Activated gamma-delta T cell treated with anti-CD3 and anti-CD28 coated beads, Interleukin-2, amount 50 U/mL, for 16 hours (primary cell): Measurements from ENCODE around the gene WDR20.
"Not testable (repeated sequence)": the region's sequence is repeated elsewhere in the genome, so short reads cannot be mapped to it uniquely, and the experiment has no call there.

Experiments used
- DNase-seq: peaks from one replicate; pipeline ENCODE4 v3.0.0-alpha.2; 2020; ENCODE audit warnings: low read depth

WDR20 gene

GRCh38 chr14:102171173-102172020, 31.7 kb downstream of the WDR20 start:
- DNase-seq, result no peak

GRCh38 chr14:102172021-102172272, 32.2 kb downstream of the WDR20 start:
- DNase-seq, result not testable (repeated sequence)

- not testable (repeated sequence) for DNase-seq
Observed at GRCh38 chr14:102172721-102173120, 33.0 kb downstream of the WDR20 start.

- DNase-seq, result no peak
Observed at GRCh38 chr14:102177161-102177560, 37.5 kb downstream of the WDR20 start.

GRCh38 chr14:102178806-102179205, 39.1 kb downstream of the WDR20 start:
- DNase-seq, result no peak

GRCh38 chr14:102180248-102180998, 40.7 kb downstream of the WDR20 start:
- DNase-seq, result no peak

GRCh38 chr14:102181187-102181586, 41.5 kb downstream of the WDR20 start:
- no peak for DNase-seq

GRCh38 chr14:102182190-102182589, 42.5 kb downstream of the WDR20 start:
- no peak for DNase-seq

- no peak for DNase-seq
Observed at GRCh38 chr14:102182936-102183619, 43.4 kb downstream of the WDR20 start.

GRCh38 chr14:102183886-102184285, 44.2 kb downstream of the WDR20 start:
- DNase-seq, result no peak

GRCh38 chr14:102184316-102185035, 44.8 kb downstream of the WDR20 start:
- no peak for DNase-seq

- no peak for DNase-seq
Observed at GRCh38 chr14:102185360-102185759, 45.7 kb downstream of the WDR20 start.

- no peak for DNase-seq
Observed at GRCh38 chr14:102187044-102187443, 47.3 kb downstream of the WDR20 start.

GRCh38 chr14:102187568-102188001, 47.9 kb downstream of the WDR20 start:
- no peak for DNase-seq

- DNase-seq, result no peak
Observed at GRCh38 chr14:102188187-102188586, 48.5 kb downstream of the WDR20 start.

GRCh38 chr14:102189874-102190273, 50.2 kb downstream of the WDR20 start:
- DNase-seq, result no peak

- DNase-seq, result no peak
Observed at GRCh38 chr14:102192840-102193502, 53.3 kb downstream of the WDR20 start.

- DNase-seq, result no peak
Observed at GRCh38 chr14:102194856-102195255, 55.2 kb downstream of the WDR20 start.

GRCh38 chr14:102195446-102195845, 55.7 kb downstream of the WDR20 start:
- DNase-seq, result no peak

- no peak for DNase-seq
Observed at GRCh38 chr14:102196039-102196901, 56.6 kb downstream of the WDR20 start.

- DNase-seq, result no peak
Observed at GRCh38 chr14:102196902-102197230, 57.2 kb downstream of the WDR20 start.
